ENCODE data around the gene KCTD6.
"Not testable (repeated sequence)": the region's sequence is repeated elsewhere in the genome, so short reads cannot be mapped to it uniquely, and the experiment has no call there.

KCTD6 gene

GRCh38 chr3:58524326-58524888 lies 32.5 kb downstream of the KCTD6 start:
- no peak for DNase-seq (ENCODE audit: low read depth)

GRCh38 chr3:58526515-58526957 lies 34.6 kb downstream of the KCTD6 start:
- DNase-seq (ENCODE audit: low read depth): no peak

GRCh38 chr3:58527440-58527839 lies 35.5 kb downstream of the KCTD6 start:
- not testable (repeated sequence) for DNase-seq (ENCODE audit: low read depth)

- DNase-seq (ENCODE audit: low read depth): no peak
Observed at GRCh38 chr3:58528629-58529028, 36.7 kb downstream of the KCTD6 start.

- DNase-seq (ENCODE audit: low read depth): no peak
Observed at GRCh38 chr3:58529516-58530353, 37.8 kb downstream of the KCTD6 start.

- no peak for DNase-seq (ENCODE audit: low read depth)
Observed at GRCh38 chr3:58530354-58530865, 38.5 kb downstream of the KCTD6 start.

GRCh38 chr3:58531555-58531954 lies 39.7 kb downstream of the KCTD6 start:
- DNase-seq (ENCODE audit: low read depth): no peak

- no peak for DNase-seq (ENCODE audit: low read depth)
Observed at GRCh38 chr3:58531956-58532355, 40.1 kb downstream of the KCTD6 start.

GRCh38 chr3:58532794-58533220 lies 40.9 kb downstream of the KCTD6 start:
- peak; percentile 83 for DNase-seq (ENCODE audit: low read depth)

GRCh38 chr3:58534592-58535494 lies 42.9 kb downstream of the KCTD6 start:
- DNase-seq (ENCODE audit: low read depth): no peak

GRCh38 chr3:58535531-58536500 lies 43.9 kb downstream of the KCTD6 start:
- no peak for DNase-seq (ENCODE audit: low read depth)

- DNase-seq (ENCODE audit: low read depth): no peak
Observed at GRCh38 chr3:58536501-58537411, 44.9 kb downstream of the KCTD6 start, which contains the start of gene ACOX2. Gene ACOX2, minus strand, starts transcription at chr3:58537190. Its CDS starts 2,084 bp downstream, at chr3:58535106.

GRCh38 chr3:58537412-58538301 lies 45.8 kb downstream of the KCTD6 start:
- no peak for DNase-seq (ENCODE audit: low read depth)

- no peak for DNase-seq (ENCODE audit: low read depth)
Observed at GRCh38 chr3:58539626-58540025, 47.7 kb downstream of the KCTD6 start.

GRCh38 chr3:58540176-58540858 lies 48.4 kb downstream of the KCTD6 start:
- no peak for DNase-seq (ENCODE audit: low read depth)

GRCh38 chr3:58544541-58544940 lies 52.6 kb downstream of the KCTD6 start:
- no peak for DNase-seq (ENCODE audit: low read depth)

- no peak for DNase-seq (ENCODE audit: low read depth)
Observed at GRCh38 chr3:58551636-58552180, 59.8 kb downstream of the KCTD6 start.

Data from activated T-cell treated with anti-CD3 and anti-CD28 coated beads for 48 hours (primary cell).